ENCODE measurements around the gene STARD5.

STARD5 gene

DNA sequence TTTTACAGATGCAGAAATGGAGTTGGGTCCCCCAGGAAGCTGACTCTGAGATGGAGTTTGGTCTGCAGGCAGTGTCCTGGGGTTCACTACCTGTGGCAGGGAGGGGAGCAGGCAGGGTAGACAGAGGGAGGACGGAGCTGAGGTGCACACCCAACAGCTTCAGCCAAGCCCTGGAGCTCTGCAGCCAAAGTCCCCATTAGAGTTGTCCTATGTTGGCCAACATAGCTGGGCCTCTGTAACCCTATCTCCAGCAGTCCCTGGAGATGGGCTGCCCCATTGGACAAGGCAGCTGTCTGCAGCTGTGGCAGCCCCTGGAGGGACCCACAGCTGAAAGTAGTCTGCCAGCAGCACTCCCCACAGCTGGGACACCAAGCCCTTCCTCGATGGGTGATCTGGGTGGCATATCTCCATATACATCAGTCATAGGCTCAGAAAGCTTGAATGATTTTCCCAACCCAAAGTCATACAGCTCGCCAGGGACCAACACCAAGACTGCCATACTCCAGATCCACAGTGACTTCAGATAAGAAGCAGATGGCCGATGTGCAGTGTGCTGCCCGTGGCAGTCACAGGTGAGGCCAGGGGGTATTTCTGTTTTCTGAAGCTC lies 31.9 kb downstream of the STARD5 start:
- no peak overlapping the region for H3K4me3 ChIP-seq (ENCODE audit: low read depth, low read length)
- in situ Hi-C loops (cut with HindIII; ENCODE audit: low sequenced_read_pairs), result loop anchor here (5.0 kb wide), 1 partner anchor 80 kb away; the partner anchor contains the start of gene TMC3
- DNase-seq (ENCODE audit: low read depth), result no peak
- TF ChIP-seq, protein P1, sequence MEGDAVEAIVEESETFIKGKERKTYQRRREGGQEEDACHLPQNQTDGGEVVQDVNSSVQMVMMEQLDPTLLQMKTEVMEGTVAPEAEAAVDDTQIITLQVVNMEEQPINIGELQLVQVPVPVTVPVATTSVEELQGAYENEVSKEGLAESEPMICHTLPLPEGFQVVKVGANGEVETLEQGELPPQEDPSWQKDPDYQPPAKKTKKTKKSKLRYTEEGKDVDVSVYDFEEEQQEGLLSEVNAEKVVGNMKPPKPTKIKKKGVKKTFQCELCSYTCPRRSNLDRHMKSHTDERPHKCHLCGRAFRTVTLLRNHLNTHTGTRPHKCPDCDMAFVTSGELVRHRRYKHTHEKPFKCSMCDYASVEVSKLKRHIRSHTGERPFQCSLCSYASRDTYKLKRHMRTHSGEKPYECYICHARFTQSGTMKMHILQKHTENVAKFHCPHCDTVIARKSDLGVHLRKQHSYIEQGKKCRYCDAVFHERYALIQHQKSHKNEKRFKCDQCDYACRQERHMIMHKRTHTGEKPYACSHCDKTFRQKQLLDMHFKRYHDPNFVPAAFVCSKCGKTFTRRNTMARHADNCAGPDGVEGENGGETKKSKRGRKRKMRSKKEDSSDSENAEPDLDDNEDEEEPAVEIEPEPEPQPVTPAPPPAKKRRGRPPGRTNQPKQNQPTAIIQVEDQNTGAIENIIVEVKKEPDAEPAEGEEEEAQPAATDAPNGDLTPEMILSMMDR (IDR thresholded peaks at IDR 0.05; ENCODE audit: low read depth, low read length, missing control alignments), result no peak

DNA sequence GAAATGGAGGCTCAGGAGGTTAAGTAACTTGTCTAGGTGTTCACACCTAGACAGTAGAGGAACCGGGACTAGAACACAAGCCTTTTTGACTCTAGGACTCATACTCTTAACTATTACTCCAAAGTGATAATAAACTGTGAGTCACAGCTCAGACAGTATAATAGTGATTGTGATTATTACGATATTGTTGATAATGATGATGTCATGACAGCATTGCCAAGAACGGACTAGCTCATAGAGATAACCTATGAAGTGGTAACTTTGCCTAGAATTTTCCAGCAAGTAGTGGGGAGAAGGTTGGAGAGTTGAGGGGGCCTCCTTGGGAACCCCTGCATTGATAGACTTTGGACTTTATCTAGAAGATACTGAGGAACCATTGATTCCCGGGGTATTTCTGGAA lies 34.0 kb downstream of the STARD5 start:
- DNase-seq (ENCODE audit: low read depth), result no peak
- in situ Hi-C loops (cut with HindIII; ENCODE audit: low sequenced_read_pairs), result loop anchor here (5.0 kb wide), 1 partner anchor 82 kb away; the partner anchor contains the start of gene TMC3
- TF ChIP-seq, protein P1 (IDR thresholded peaks at IDR 0.05; ENCODE audit: low read depth, low read length, missing control alignments), result no peak
- H3K4me3 ChIP-seq (ENCODE audit: low read depth, low read length), result no peak overlapping the region

DNA sequence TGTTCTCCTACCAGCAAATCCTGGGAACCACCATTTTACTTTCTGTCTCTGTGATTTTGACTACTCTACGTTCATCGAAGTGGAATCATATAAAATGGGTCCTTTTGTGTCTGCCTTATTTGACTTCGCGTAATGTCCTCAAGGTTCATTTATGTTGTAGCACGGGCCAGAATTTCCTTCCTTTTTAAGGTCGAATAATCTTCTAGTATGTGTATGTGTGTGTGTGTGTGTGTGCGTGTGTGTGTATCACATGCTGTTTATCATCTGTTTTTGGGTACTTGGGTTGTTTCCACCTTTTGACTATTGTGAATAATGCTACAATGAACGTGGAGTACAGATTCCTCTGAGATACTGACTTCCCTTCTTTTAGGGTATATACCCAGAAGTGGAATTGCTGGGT lies 35.3 kb downstream of the STARD5 start:
- TF ChIP-seq, protein P1 (IDR thresholded peaks at IDR 0.05; ENCODE audit: low read depth, low read length, missing control alignments), result no peak
- no peak overlapping the region for H3K4me3 ChIP-seq (ENCODE audit: low read depth, low read length)
- in situ Hi-C loops (cut with HindIII; ENCODE audit: low sequenced_read_pairs), result no loop called here
- no peak for DNase-seq (ENCODE audit: low read depth)

DNA sequence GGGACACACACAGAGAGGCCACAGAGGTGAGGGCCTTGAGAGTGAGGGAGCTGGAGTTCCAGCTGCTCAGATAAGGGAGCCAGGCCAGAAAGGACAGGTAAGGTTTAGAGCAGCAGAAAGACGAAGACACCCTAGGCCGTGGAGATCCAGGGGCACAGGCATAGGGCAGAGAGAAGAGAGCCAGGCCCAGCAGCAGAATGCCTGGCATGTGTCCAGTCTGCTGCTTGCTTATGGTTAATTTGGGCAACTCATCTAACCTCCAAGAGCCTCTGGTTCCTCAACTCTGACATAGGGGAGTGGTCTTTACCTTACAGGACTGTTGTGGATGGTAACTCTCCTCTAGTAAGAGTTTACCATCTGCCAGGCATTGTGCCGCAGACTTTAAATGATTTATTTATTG lies 35.9 kb downstream of the STARD5 start:
- in situ Hi-C loops (cut with HindIII; ENCODE audit: low sequenced_read_pairs), result no loop called here

DNA sequence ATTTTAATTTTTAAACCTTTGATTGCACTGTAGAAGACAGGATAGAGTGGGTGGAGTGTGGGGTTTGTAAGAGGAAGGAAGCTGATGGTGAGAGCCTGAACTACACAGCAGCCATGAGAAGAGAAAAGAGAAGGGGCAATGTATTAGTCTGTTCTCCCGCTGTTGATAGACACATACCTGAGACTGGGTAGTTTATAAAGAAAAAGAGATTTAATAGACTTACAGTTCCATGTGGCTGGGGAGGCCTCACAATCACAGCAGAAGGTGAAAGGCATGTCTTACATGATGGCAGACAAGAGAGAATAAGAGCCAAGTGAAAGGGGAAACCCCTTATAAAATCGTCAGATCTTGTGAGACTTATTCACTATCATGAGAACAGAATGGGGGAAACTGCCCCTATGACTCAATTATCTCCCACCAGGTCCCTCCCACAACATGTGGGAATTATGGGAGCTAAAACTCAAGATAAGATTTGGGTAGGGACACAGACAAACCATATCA lies 37.3 kb downstream of the STARD5 start:
- no peak for DNase-seq (ENCODE audit: low read depth)
- no peak overlapping the region for H3K4me3 ChIP-seq (ENCODE audit: low read depth, low read length)
- TF ChIP-seq, protein P1 (IDR thresholded peaks at IDR 0.05; ENCODE audit: low read depth, low read length, missing control alignments), result no peak
- in situ Hi-C loops (cut with HindIII; ENCODE audit: low sequenced_read_pairs), result no loop called here

More for the DNA sequence above, 35.9 kb downstream of the STARD5 start:
- TF ChIP-seq, protein P1 (IDR thresholded peaks at IDR 0.05; ENCODE audit: low read depth, low read length, missing control alignments), result no peak
- H3K4me3 ChIP-seq (ENCODE audit: low read depth, low read length), result no peak overlapping the region
- no peak for DNase-seq (ENCODE audit: low read depth)

DNA sequence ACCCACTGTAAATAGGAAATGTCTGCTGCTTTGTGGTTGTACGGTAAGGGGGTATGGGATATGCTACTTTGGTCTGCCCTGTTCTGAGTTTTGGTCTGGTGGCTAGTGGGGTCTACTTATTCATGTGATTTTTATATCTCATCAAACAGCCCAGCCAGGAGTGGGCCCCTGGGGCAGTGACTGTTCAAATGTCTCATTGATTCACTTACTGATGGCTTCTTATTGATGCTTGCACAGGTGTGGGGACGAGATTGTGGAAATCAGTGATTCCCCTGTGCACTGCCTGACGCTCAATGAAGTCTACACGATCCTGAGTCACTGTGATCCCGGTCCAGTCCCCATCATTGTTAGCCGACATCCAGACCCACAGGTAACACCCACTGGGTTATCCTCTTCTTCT lies 38.5 kb downstream of the STARD5 start:
- DNase-seq (ENCODE audit: low read depth), result no peak
- no peak overlapping the region for H3K4me3 ChIP-seq (ENCODE audit: low read depth, low read length)
- TF ChIP-seq, protein P1 (IDR thresholded peaks at IDR 0.05; ENCODE audit: low read depth, low read length, missing control alignments), result no peak
- in situ Hi-C loops (cut with HindIII; ENCODE audit: low sequenced_read_pairs), result no loop called here

All from astrocyte of the cerebellum (primary cell).